Right lung (tissue), 5 donors: ENCODE data around the gene DCBLD1. TPM values are rescaled to one million over a fixed set of nuclear protein-coding genes. Genes with fewer than 3 reads are reported as not detected.

ENCODE experiments used
- DNase-seq, 2 donors: peaks; one replicate each; pipeline ENCODE4 v3.0.0-alpha.2; 2013
- polyA plus RNA-seq, 5 donors: library from polyadenylated mRNA; unstranded; fragments of 120-200 nt; gene quantifications; one replicate each; pipeline versions ENCODE4 v1.2.1 to v1.2.3, GENCODE V29; 2013; ENCODE audit warnings: inconsistent platforms in 1 of 5, low replicate concordance in 1 of 5; ENCODE audit not compliant: insufficient read length in 5 of 5, insufficient read depth in 1 of 5

The DCBLD1 gene
- polyA plus RNA-seq, 5 donors: 27.1 to 47.8 (median 35.5) TPM

- DNase-seq: peak in 1 of 2 donors; percentile 50
Observed at GRCh38 chr6:117555882-117556498, 73.5 kb downstream of the DCBLD1 start.

- no peak for DNase-seq
Observed at GRCh38 chr6:117557951-117558350, 75.5 kb downstream of the DCBLD1 start.

GRCh38 chr6:117558818-117559217 is 76.3 kb downstream of the DCBLD1 start:
- no peak for DNase-seq

- DNase-seq: no peak
Observed at GRCh38 chr6:117559299-117559698, 76.8 kb downstream of the DCBLD1 start.

GRCh38 chr6:117561128-117561527 is 78.7 kb downstream of the DCBLD1 start:
- DNase-seq: no peak

- no peak for DNase-seq
Observed at GRCh38 chr6:117564681-117565080, 82.2 kb downstream of the DCBLD1 start.

- DNase-seq: no peak
Observed at GRCh38 chr6:117568247-117568646, 85.8 kb downstream of the DCBLD1 start.

- DNase-seq: no peak
Observed at GRCh38 chr6:117568831-117569410, 86.4 kb downstream of the DCBLD1 start.

GRCh38 chr6:117573006-117573680 is 90.7 kb downstream of the DCBLD1 start:
- no peak for DNase-seq

- DNase-seq: no peak
Observed at GRCh38 chr6:117574198-117574597, 91.7 kb downstream of the DCBLD1 start.

- no peak for DNase-seq
Observed at GRCh38 chr6:117585647-117586046, 103.2 kb downstream of the DCBLD1 start.

GRCh38 chr6:117590447-117590846 is 108.0 kb downstream of the DCBLD1 start:
- no peak for DNase-seq

GRCh38 chr6:117591405-117591804 is 108.9 kb downstream of the DCBLD1 start:
- DNase-seq: no peak

- no peak for DNase-seq
Observed at GRCh38 chr6:117592983-117593759, 110.7 kb downstream of the DCBLD1 start.

GRCh38 chr6:117595099-117595923 is 112.8 kb downstream of the DCBLD1 start:
- no peak for DNase-seq

- DNase-seq: no peak
Observed at GRCh38 chr6:117597755-117598154, 115.3 kb downstream of the DCBLD1 start.

Other genes with a start within 250 kb of the DCBLD1 start
- gene VGLL2, start 217.1 kb upstream of the DCBLD1 start, polyA plus RNA-seq: 1 to 10 TPM in 1 of 5 donors, not detected in 4; 4.0 TPM
- 10 to 100 TPM; 14.5 to 85.1 (median 27.2) TPM for gene ROS1, start 56.7 kb upstream of the DCBLD1 start, polyA plus RNA-seq
- gene GOPC, start 119.8 kb downstream of the DCBLD1 start, polyA plus RNA-seq: 10 to 100 TPM; 58.1 to 86.1 (median 82.0) TPM
- gene NUS1, start 192.8 kb downstream of the DCBLD1 start, polyA plus RNA-seq: 10 to 100 TPM; 32.4 to 47.2 (median 39.8) TPM